Measurements from ENCODE around the gene RABGAP1L. TPM values are rescaled to one million over a fixed set of nuclear protein-coding genes. Genes with fewer than 3 reads are reported as not detected.
"Not testable (repeated sequence)": the region's sequence is repeated elsewhere in the genome, so short reads cannot be mapped to it uniquely, and the experiment has no call there.

RABGAP1L gene
- total and polyA plus RNA-seq, 2 donors from 2014 or later: 16.2 to 48.5 TPM

- H3K4me3 ChIP-seq (ENCODE audit: low read length in 3 of 3): no peak overlapping the region
- H3K36me3 ChIP-seq (ENCODE audit: control insufficient read depth in 2 of 3, insufficient read depth in 3 of 3, low read length in 3 of 3): no peaks in the 10 kb centered on the region
- intact Hi-C loops (cut with DNase I): no loop called here
- no peaks in the 10 kb centered on the region for H3K4me1 ChIP-seq (ENCODE audit: control insufficient read depth in 2 of 3, insufficient read depth in 2 of 3, low read depth in 1 of 3, low read length in 3 of 3)
- no peaks in the 10 kb centered on the region for H3K27me3 ChIP-seq (ENCODE audit: control insufficient read depth, insufficient read depth, low read length)
- TF ChIP-seq CTCF (IDR thresholded peaks at IDR 0.05; ENCODE audit: borderline replicate concordance, extremely low read depth, insufficient read depth): no peak
- no peak overlapping the region for H3K9ac ChIP-seq (ENCODE audit: low read length in 3 of 3)
- no peak for FAIRE-seq
- no peak overlapping the region for H3K27ac ChIP-seq (ENCODE audit: low read depth in 2 of 2, low read length in 2 of 2)
- no peak for DNase-seq
- no peaks in the 10 kb centered on the region for H3K9me3 ChIP-seq (ENCODE audit: control insufficient read depth in 2 of 3, insufficient read depth in 1 of 3, low read length in 3 of 3)
Measured at GRCh38 chr1:174136714-174137113, 22.6 kb upstream of the RABGAP1L start.

- TF ChIP-seq CTCF (IDR thresholded peaks at IDR 0.05; ENCODE audit: borderline replicate concordance, extremely low read depth, insufficient read depth): no peak
- intact Hi-C loops (cut with DNase I): no loop called here
- H3K9ac ChIP-seq (ENCODE audit: low read length in 3 of 3): no peak overlapping the region
- H3K27ac ChIP-seq (ENCODE audit: low read depth in 2 of 2, low read length in 2 of 2): no peak overlapping the region
- H3K27me3 ChIP-seq (ENCODE audit: control insufficient read depth, insufficient read depth, low read length): no peaks in the 10 kb centered on the region
- no peaks in the 10 kb centered on the region for H3K36me3 ChIP-seq (ENCODE audit: control insufficient read depth in 2 of 3, insufficient read depth in 3 of 3, low read length in 3 of 3)
- H3K9me3 ChIP-seq (ENCODE audit: control insufficient read depth in 2 of 3, insufficient read depth in 1 of 3, low read length in 3 of 3): no peaks in the 10 kb centered on the region
- no peaks in the 10 kb centered on the region for H3K4me1 ChIP-seq (ENCODE audit: control insufficient read depth in 2 of 3, insufficient read depth in 2 of 3, low read depth in 1 of 3, low read length in 3 of 3)
- DNase-seq (no peak), FAIRE-seq (no peak)
- no peak overlapping the region for H3K4me3 ChIP-seq (ENCODE audit: low read length in 3 of 3)
Measured at GRCh38 chr1:174142836-174143235, 16.5 kb upstream of the RABGAP1L start.

DNA sequence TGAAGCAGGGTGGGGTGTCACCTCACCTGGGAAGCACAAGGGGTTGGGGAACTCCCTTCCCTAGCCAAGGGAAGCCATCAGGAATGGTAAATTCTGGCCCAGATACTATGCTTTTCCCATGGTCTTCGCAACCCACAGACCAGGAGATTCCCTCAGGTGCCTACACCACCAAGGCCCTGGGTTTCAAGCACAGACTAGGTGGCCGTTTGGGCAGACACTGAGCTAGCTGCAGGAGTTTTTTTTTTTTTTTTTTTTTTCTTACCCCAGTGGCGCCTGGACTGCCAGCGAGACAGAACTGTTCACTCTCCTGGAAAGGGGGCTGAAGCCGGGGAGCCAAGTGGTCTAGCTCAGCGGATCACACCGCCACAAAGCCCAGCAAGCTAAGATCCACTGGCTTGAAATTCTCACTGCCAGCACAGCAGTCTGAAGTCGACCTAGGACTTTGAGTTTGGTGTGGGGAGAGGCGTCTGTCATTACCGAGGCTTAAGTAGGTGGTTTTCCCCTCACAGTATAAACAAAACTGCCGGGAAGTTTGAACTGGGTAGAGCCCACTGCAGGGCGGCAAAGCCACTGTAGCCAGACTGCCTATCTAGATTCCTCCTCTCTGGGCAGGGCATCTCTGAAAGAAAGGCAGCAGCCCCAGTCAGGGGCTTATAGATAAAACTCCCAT is 15.5 kb upstream of the RABGAP1L start:
- H3K27me3 ChIP-seq (ENCODE audit: control insufficient read depth, insufficient read depth, low read length); H3K27ac ChIP-seq (ENCODE audit: low read depth in 2 of 2, low read length in 2 of 2); DNase-seq; H3K36me3 ChIP-seq (ENCODE audit: control insufficient read depth in 2 of 3, insufficient read depth in 3 of 3, low read length in 3 of 3); H3K9me3 ChIP-seq (ENCODE audit: control insufficient read depth in 2 of 3, insufficient read depth in 1 of 3, low read length in 3 of 3); H3K4me3 ChIP-seq (ENCODE audit: low read length in 3 of 3); H3K4me1 ChIP-seq (ENCODE audit: control insufficient read depth in 2 of 3, insufficient read depth in 2 of 3, low read depth in 1 of 3, low read length in 3 of 3); H3K9ac ChIP-seq (ENCODE audit: low read length in 3 of 3); intact Hi-C loops (cut with DNase I); FAIRE-seq: not testable (repeated sequence)

DNA sequence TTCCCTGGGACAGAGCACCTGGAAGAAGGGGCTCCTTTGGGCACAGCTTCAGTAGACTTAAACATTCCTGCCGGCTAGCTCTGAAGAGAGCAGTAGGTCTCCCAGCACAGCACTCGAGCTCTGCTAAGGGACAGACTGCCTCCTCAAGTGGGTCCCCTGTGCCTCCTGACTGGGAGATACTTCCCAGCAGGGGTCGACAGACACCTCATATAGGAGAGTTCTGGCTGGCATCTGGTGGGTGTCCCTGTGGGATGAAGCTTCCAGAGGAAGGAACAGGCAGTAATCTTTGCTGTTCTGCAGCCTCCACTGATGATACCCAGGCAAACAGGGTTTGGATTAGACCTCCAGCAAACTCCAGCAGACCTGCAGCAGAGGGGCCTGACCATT is 14.9 kb upstream of the RABGAP1L start:
- H3K27ac ChIP-seq (ENCODE audit: low read depth in 2 of 2, low read length in 2 of 2); H3K9me3 ChIP-seq (ENCODE audit: control insufficient read depth in 2 of 3, insufficient read depth in 1 of 3, low read length in 3 of 3); intact Hi-C loops (cut with DNase I); H3K4me1 ChIP-seq (ENCODE audit: control insufficient read depth in 2 of 3, insufficient read depth in 2 of 3, low read depth in 1 of 3, low read length in 3 of 3); FAIRE-seq; H3K27me3 ChIP-seq (ENCODE audit: control insufficient read depth, insufficient read depth, low read length); H3K36me3 ChIP-seq (ENCODE audit: control insufficient read depth in 2 of 3, insufficient read depth in 3 of 3, low read length in 3 of 3); H3K9ac ChIP-seq (ENCODE audit: low read length in 3 of 3); DNase-seq; H3K4me3 ChIP-seq (ENCODE audit: low read length in 3 of 3): not testable (repeated sequence)
